K562 (cell line): ENCODE measurements around the gene PDLIM4. TPM values are rescaled to one million over a fixed set of nuclear protein-coding genes. Genes with fewer than 3 reads are reported as not detected.
A peak's percentile ranks its signal among the peaks of the same experiment; 100 is the strongest.

Experiments
- C11orf30 ChIP-seq: fragments of 450-650 bp; IDR thresholded peaks from 2 replicates; pipeline ENCODE4 v1.6.1; 2016; ENCODE audit warnings: low read depth, mild to moderate bottlenecking
- CBFA2T3 ChIP-seq: fragments of 450-650 bp; IDR thresholded peaks from 2 replicates; pipeline ENCODE4 v1.6.1; 2017
- DIDO1 ChIP-seq: fragments of 450-650 bp; IDR thresholded peaks from 2 replicates; pipeline ENCODE4 v1.6.1; 2016; ENCODE audit warnings: low read depth, missing biosample characterization, missing genetic modification characterization
- MBD2 ChIP-seq: sonication (generic); IDR thresholded peaks from 2 replicates; pipeline ENCODE4 v1.6.1; 2016; ENCODE audit warnings: low read depth, borderline replicate concordance
- NCOA4 ChIP-seq: fragments of 450-650 bp; IDR thresholded peaks from 2 replicates; pipeline ENCODE4 v1.6.1; 2018; ENCODE audit warnings: mild to moderate bottlenecking; ENCODE audit not compliant: partially characterized antibody
- REST ChIP-seq, 2 experiments: fragments of 450-650 bp; formaldehyde crosslinking in 1 of 2; IDR thresholded peaks; 2 replicates each; pipeline versions ENCODE4 v1.4.0 to v1.6.1; 2014 to 2020; ENCODE audit warnings: mild to moderate bottlenecking in 2 of 2, borderline replicate concordance in 1 of 2, low read depth in 1 of 2
- SRSF7 ChIP-seq: fragments of 200-400 bp; formaldehyde crosslinking; optimal IDR thresholded peaks from 2 replicates; pipeline ENCODE3; 2017; ENCODE audit warnings: mild to moderate bottlenecking, low read depth, low read length
- ZNF347 ChIP-seq: fragments of 450-650 bp; formaldehyde crosslinking; IDR thresholded peaks from 2 replicates; pipeline ENCODE4 v1.4.0; 2020; ENCODE audit warnings: low read depth, mild to moderate bottlenecking, moderate library complexity
- ZNF778 ChIP-seq: fragments of 450-650 bp; formaldehyde crosslinking; IDR thresholded peaks from 2 replicates; pipeline ENCODE4 v1.4.0; 2020; ENCODE audit warnings: mild to moderate bottlenecking, moderate library complexity
- polyA plus RNA-seq, 8 experiments: library from polyadenylated mRNA; depleted of rRNA in 4 of 8; stranded (reverse) in 5 of 8; unstranded in 3 of 8; fragments of >200 nt; fragmentation: Nextera tagmentation in 2 of 8; fragmentation: Illumina TruSeq in 1 of 8; extraction: Ambion mirVana in 2 of 8; extraction: Trizol in 1 of 8; gene quantifications; 2 replicates each; pipeline versions ENCODE4 v1.2.1 to v1.2.3, GENCODE V29; 2011 to 2014; ENCODE audit warnings: inconsistent platforms in 1 of 8, missing spikeins in 1 of 8
- total RNA-seq, 7 experiments: library from RNA; depleted of rRNA in 6 of 7; stranded (reverse); fragments of >200 nt in 6 of 7; fragmentation: Illumina TruSeq in 2 of 7; extraction: Trizol in 2 of 7; gene quantifications; 2 replicates each; pipeline versions ENCODE4 v1.2.1 to v1.2.3, GENCODE V29; 2011 to 2021; ENCODE audit warnings: low replicate concordance in 1 of 7
- TF ChIP-seq, protein P1 (sequence below): sonication (generic); formaldehyde crosslinking; IDR thresholded peaks from 2 replicates; pipeline ENCODE4 v1.8.1; 2023; ENCODE audit warnings: mild to moderate bottlenecking, missing genetic modification reagents
- TF ChIP-seq, protein P2 (sequence below): IDR thresholded peaks from 2 replicates; pipeline ENCODE4 v1.6.1; 2014; ENCODE audit warnings: antibody characterized with exemption
- TF ChIP-seq, protein P3 (sequence below): fragments of 200-800 bp; sonication (Bioruptor generic); IDR thresholded peaks from 2 replicates; pipeline ENCODE4 v1.6.1; 2017; ENCODE audit warnings: missing genetic modification characterization, missing compliant biosample characterization

PDLIM4 gene
- total and polyA plus RNA-seq, 9 of the 15 experiments (the other 6 are each of a cell fraction or from before 2014, with no cell fraction given): 0.28 to 32.8 (median 13.1) TPM

DNA sequence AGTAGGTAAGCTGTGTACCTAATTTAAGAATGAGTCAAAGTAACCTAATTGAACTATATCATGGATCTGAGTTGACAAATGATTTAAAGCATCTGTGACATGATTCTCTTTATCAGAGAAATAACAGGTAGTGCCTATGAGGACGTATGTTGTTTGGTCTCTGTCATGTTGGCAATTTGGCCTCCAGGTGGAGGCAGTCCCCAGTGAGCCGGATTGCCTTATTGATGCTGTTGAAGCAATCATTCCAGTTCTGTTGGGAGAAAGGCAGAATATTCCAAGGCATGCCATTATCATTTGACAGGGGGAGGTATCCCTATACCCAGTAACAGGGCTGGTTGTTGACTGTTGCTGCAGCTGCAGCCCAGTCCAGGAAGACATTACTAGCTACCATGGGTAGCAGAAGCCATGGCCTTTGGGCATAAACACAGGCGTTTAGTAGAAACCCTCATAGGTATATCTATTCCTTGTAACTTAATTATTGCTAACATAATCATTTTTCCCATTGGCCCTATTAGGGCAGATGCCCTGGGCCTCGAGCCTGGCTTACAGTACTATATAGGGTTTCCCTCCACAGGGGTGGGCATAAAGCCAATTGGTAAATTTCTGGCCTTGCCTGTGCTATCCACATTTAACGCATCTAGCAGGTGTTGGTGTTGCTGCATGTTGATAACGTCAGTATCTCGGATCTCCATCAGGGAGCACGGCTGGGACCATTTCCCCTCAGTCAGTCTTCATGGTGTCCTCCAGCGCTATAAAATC lies 24.5 kb downstream of the PDLIM4 start (continued):
- no peak for TF ChIP-seq SRSF7
- TF ChIP-seq ZNF778 (CRISPR knock-in tag): no peak
- TF ChIP-seq, protein P1, sequence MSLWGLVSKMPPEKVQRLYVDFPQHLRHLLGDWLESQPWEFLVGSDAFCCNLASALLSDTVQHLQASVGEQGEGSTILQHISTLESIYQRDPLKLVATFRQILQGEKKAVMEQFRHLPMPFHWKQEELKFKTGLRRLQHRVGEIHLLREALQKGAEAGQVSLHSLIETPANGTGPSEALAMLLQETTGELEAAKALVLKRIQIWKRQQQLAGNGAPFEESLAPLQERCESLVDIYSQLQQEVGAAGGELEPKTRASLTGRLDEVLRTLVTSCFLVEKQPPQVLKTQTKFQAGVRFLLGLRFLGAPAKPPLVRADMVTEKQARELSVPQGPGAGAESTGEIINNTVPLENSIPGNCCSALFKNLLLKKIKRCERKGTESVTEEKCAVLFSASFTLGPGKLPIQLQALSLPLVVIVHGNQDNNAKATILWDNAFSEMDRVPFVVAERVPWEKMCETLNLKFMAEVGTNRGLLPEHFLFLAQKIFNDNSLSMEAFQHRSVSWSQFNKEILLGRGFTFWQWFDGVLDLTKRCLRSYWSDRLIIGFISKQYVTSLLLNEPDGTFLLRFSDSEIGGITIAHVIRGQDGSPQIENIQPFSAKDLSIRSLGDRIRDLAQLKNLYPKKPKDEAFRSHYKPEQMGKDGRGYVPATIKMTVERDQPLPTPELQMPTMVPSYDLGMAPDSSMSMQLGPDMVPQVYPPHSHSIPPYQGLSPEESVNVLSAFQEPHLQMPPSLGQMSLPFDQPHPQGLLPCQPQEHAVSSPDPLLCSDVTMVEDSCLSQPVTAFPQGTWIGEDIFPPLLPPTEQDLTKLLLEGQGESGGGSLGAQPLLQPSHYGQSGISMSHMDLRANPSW (CRISPR knock-in tag): no peak
- no peak for TF ChIP-seq MBD2
- TF ChIP-seq, protein P2, sequence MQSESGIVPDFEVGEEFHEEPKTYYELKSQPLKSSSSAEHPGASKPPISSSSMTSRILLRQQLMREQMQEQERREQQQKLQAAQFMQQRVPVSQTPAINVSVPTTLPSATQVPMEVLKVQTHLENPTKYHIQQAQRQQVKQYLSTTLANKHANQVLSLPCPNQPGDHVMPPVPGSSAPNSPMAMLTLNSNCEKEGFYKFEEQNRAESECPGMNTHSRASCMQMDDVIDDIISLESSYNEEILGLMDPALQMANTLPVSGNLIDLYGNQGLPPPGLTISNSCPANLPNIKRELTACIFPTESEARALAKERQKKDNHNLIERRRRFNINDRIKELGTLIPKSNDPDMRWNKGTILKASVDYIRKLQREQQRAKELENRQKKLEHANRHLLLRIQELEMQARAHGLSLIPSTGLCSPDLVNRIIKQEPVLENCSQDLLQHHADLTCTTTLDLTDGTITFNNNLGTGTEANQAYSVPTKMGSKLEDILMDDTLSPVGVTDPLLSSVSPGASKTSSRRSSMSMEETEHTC: no peak
- TF ChIP-seq REST (IDR thresholded peaks at IDR 0.05; ENCODE audit: borderline replicate concordance): peak; percentile 25; the same call in 1 of the 2 replicates
- TF ChIP-seq REST (CRISPR knock-in tag; IDR thresholded peaks at IDR 0.05; ENCODE audit: low read depth): no peak
- TF ChIP-seq C11orf30: peak; percentile 5; the same call in 1 of the 2 replicates
- TF ChIP-seq CBFA2T3: peak; percentile 38; the same call in 1 of the 2 replicates
- TF ChIP-seq, protein P3, sequence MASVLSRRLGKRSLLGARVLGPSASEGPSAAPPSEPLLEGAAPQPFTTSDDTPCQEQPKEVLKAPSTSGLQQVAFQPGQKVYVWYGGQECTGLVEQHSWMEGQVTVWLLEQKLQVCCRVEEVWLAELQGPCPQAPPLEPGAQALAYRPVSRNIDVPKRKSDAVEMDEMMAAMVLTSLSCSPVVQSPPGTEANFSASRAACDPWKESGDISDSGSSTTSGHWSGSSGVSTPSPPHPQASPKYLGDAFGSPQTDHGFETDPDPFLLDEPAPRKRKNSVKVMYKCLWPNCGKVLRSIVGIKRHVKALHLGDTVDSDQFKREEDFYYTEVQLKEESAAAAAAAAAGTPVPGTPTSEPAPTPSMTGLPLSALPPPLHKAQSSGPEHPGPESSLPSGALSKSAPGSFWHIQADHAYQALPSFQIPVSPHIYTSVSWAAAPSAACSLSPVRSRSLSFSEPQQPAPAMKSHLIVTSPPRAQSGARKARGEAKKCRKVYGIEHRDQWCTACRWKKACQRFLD (CRISPR knock-in tag): no peak
- TF ChIP-seq ZNF347 (CRISPR knock-in tag): no peak
- TF ChIP-seq DIDO1 (tag): no peak
- TF ChIP-seq NCOA4: no peak
